ENCODE measurements around the gene TTC22. TPM values are rescaled to one million over a fixed set of nuclear protein-coding genes. Genes with fewer than 3 reads are reported as not detected.

The TTC22 gene
- total RNA-seq, 1 donor from 2014 or later, result not detected

GRCh38 chr1:54806931-54807611, 5.9 kb upstream of the TTC22 start:
- no peaks in the 10 kb centered on the region for H3K4me1 Mint-ChIP-seq
- H3K4me3 Mint-ChIP-seq, result no peak overlapping the region
- H3K27me3 Mint-ChIP-seq (ENCODE audit: low read depth), result peaks cover 10% of the 10 kb centered on the region
- DNase-seq (ENCODE audit: low read depth, low spot score), result no peak
- TF ChIP-seq, protein P1, sequence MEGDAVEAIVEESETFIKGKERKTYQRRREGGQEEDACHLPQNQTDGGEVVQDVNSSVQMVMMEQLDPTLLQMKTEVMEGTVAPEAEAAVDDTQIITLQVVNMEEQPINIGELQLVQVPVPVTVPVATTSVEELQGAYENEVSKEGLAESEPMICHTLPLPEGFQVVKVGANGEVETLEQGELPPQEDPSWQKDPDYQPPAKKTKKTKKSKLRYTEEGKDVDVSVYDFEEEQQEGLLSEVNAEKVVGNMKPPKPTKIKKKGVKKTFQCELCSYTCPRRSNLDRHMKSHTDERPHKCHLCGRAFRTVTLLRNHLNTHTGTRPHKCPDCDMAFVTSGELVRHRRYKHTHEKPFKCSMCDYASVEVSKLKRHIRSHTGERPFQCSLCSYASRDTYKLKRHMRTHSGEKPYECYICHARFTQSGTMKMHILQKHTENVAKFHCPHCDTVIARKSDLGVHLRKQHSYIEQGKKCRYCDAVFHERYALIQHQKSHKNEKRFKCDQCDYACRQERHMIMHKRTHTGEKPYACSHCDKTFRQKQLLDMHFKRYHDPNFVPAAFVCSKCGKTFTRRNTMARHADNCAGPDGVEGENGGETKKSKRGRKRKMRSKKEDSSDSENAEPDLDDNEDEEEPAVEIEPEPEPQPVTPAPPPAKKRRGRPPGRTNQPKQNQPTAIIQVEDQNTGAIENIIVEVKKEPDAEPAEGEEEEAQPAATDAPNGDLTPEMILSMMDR (conservative IDR thresholded peaks at IDR 0.05), result no peak
- H3K27ac Mint-ChIP-seq (ENCODE audit: unreplicated experiment), result no peak overlapping the region
- no peaks in the 10 kb centered on the region for H3K36me3 Mint-ChIP-seq (ENCODE audit: low read depth)
- no peaks in the 10 kb centered on the region for H3K9me3 Mint-ChIP-seq

GRCh38 chr1:54805981-54806381, 4.9 kb upstream of the TTC22 start:
- Mint-ChIP-seq H3K27ac (ENCODE audit: unreplicated experiment) (no peak overlapping the region), H3K36me3 (ENCODE audit: low read depth) (no peaks in the 10 kb centered on the region), H3K27me3 (ENCODE audit: low read depth) (peaks cover 18% of the 10 kb centered on the region), H3K4me3 (no peak overlapping the region), H3K4me1 (no peaks in the 10 kb centered on the region), H3K9me3 (no peaks in the 10 kb centered on the region)
- TF ChIP-seq, protein P1 (conservative IDR thresholded peaks at IDR 0.05), result no peak
- no peak for DNase-seq (ENCODE audit: low read depth, low spot score)

- Mint-ChIP-seq H3K36me3 (ENCODE audit: low read depth) (no peaks in the 10 kb centered on the region), H3K9me3 (no peaks in the 10 kb centered on the region), H3K4me3 (no peak overlapping the region), H3K27ac (ENCODE audit: unreplicated experiment) (no peak overlapping the region), H3K4me1 (no peaks in the 10 kb centered on the region), H3K27me3 (ENCODE audit: low read depth) (peaks cover 15% of the 10 kb centered on the region)
- no peak for DNase-seq (ENCODE audit: low read depth, low spot score)
- TF ChIP-seq, protein P1 (conservative IDR thresholded peaks at IDR 0.05), result no peak
These were observed 4.3 kb upstream of the TTC22 start for GRCh38 chr1:54805466-54805865.

- TF ChIP-seq, protein P1 (conservative IDR thresholded peaks at IDR 0.05), result no peak
- Mint-ChIP-seq H3K36me3 (ENCODE audit: low read depth) (no peaks in the 10 kb centered on the region), H3K27me3 (ENCODE audit: low read depth) (peaks cover 22% of the 10 kb centered on the region), H3K9me3 (no peaks in the 10 kb centered on the region), H3K27ac (ENCODE audit: unreplicated experiment) (no peak overlapping the region), H3K4me1 (no peaks in the 10 kb centered on the region), H3K4me3 (no peak overlapping the region)
- DNase-seq (ENCODE audit: low read depth, low spot score), result no peak
These were observed 3.5 kb upstream of the TTC22 start for GRCh38 chr1:54804471-54805132.

- DNase-seq (ENCODE audit: low read depth, low spot score), result no peak
- Mint-ChIP-seq H3K27me3 (ENCODE audit: low read depth) (peaks cover 25% of the 10 kb centered on the region), H3K27ac (ENCODE audit: unreplicated experiment) (no peak overlapping the region), H3K4me1 (no peaks in the 10 kb centered on the region), H3K4me3 (no peak overlapping the region), H3K36me3 (ENCODE audit: low read depth) (no peaks in the 10 kb centered on the region), H3K9me3 (no peaks in the 10 kb centered on the region)
- TF ChIP-seq, protein P1 (conservative IDR thresholded peaks at IDR 0.05), result no peak
These were observed 2.8 kb upstream of the TTC22 start for GRCh38 chr1:54803761-54804470.
